ENCODE data around the gene ARHGEF3.

ARHGEF3 gene

DNA sequence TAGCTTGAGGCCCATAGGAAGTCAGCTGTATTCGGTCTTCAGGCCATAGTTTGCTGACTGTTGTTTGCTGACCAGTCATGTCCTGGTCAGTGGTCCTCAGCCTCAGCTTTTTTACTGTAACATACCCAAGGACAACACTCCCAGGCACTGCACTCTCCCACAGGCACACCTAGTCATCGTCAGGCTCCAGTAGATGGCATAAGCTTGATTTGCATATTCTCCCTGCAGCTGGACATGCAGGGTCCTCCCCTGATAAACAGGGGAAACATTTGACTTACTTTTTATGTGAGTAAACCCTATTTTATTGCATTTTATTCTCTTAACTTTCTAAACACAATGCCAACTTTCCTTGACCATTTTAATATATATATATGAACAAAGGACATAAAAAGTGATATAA, 22.9 kb downstream of the ARHGEF3 start:
- Mint-ChIP-seq H3K4me3 (no peak overlapping the region), H3K36me3 (peaks cover 16% of the 10 kb centered on the region), H3K27ac (peak overlapping the region; percentile 82), H3K9me3 (ENCODE audit: low read depth) (no peaks in the 10 kb centered on the region), H3K27me3 (no peaks in the 10 kb centered on the region), H3K4me1 (ENCODE audit: low read depth) (peaks cover 92% of the 10 kb centered on the region)

DNA sequence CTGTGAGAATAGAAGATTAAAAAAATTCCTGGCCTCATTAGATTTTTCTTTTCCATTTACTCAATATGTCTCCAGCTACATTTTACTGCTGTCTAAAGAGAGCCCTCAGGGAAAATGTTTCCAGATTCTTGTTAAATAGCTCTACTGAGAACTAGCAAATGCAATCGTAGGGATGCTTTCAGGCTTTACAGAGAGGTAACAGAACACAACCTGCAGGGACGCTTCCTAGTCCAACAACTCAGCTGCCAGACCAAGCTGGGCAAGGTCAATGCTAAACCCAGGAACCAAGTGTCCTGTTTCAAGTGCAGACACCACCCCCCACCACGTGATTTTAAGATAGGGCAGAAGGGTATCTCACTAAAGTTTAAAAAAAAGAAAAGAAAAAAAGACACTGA, 25.2 kb downstream of the ARHGEF3 start:
- Mint-ChIP-seq H3K9me3 (ENCODE audit: low read depth) (no peaks in the 10 kb centered on the region), H3K27me3 (no peaks in the 10 kb centered on the region), H3K27ac (peak overlapping the region; percentile 91), H3K4me3 (peak overlapping the region; percentile 60), H3K36me3 (peaks cover 22% of the 10 kb centered on the region), H3K4me1 (ENCODE audit: low read depth) (peaks cover 89% of the 10 kb centered on the region)

DNA sequence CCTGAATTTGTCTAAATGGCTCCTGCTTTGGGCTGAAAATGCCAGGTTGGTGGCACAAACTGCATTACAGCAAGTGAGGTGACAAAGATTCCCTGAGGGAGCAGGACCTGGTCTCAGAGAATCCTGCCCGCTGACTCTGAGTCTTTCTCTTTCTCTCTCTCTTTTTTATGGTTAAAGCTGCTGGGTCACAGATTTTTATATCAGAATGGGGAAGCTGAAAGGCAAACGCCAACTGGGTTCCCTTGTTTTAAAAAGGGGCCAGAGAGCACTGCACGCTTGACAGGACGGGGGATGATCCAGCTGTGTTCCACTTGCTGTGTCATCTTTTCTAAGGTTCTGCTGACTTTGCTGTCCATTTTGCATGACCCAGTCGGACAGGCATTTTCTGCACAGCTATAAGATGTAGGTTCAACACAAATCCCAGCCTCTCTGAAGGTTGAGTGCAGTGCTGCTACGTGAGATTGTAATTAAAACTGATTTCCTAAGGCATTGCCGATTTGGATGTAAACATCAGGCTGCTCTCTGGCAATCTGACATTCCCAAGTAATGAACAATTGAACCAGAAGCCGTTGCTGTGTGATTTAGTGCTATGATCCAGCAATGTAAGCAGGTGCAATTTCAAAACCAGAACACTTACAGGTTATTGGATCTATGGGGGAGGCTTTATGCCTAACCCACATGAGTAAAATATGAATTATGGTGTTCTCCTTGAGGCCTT, 25.8 kb downstream of the ARHGEF3 start:
- Mint-ChIP-seq H3K36me3 (peaks cover 25% of the 10 kb centered on the region), H3K9me3 (ENCODE audit: low read depth) (no peaks in the 10 kb centered on the region), H3K4me3 (peak overlapping the region; percentile 51), H3K27ac (peak overlapping the region; percentile 79), H3K27me3 (no peaks in the 10 kb centered on the region), H3K4me1 (ENCODE audit: low read depth) (peaks cover 91% of the 10 kb centered on the region)

DNA sequence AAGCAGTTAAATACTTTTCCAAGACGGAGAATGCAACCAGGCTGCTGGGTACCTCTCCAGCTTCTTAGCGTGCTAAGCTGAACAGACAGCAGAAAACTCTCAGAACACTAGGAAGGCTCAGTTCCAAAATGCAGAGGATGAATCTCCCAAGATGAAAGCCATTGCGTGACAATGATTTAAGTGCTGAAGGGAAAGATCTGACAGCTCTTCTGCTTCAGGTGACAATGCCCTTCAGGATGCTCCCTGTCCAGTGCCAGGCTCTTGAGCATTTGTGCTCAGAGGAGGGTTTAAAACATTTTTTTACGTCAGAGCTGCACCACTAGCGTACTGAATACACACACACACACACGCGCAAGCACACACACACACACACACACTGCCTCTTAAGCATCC, 26.3 kb downstream of the ARHGEF3 start:
- Mint-ChIP-seq H3K36me3 (peaks cover 20% of the 10 kb centered on the region), H3K27ac (peak overlapping the region; percentile 79), H3K27me3 (no peaks in the 10 kb centered on the region), H3K9me3 (ENCODE audit: low read depth) (no peaks in the 10 kb centered on the region), H3K4me3 (peak overlapping the region; percentile 13), H3K4me1 (ENCODE audit: low read depth) (peaks cover 88% of the 10 kb centered on the region)

DNA sequence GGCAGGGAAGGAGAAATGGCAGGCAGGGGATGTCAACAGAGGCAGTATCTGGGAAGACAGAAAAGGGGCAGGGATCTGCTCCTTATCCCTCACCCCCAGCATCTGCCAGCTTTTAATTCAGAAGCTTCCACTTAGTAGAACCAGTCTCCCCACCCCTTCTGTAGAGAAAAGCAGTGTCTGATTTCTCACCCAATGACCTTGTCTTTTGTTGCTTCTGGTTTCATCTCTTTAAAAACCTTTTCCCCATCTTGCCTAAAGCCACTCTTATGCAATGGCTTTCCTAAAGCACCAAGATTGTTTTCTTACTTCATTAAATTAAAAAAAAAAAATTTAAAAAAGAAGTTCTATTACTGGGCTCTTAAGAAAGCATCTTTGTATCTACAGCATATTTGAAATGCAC, 27.8 kb downstream of the ARHGEF3 start:
- Mint-ChIP-seq H3K4me1 (ENCODE audit: low read depth) (peaks cover 88% of the 10 kb centered on the region), H3K27me3 (no peaks in the 10 kb centered on the region), H3K4me3 (no peak overlapping the region), H3K9me3 (ENCODE audit: low read depth) (no peaks in the 10 kb centered on the region), H3K36me3 (peaks cover 17% of the 10 kb centered on the region), H3K27ac (peak overlapping the region; percentile 86)

DNA sequence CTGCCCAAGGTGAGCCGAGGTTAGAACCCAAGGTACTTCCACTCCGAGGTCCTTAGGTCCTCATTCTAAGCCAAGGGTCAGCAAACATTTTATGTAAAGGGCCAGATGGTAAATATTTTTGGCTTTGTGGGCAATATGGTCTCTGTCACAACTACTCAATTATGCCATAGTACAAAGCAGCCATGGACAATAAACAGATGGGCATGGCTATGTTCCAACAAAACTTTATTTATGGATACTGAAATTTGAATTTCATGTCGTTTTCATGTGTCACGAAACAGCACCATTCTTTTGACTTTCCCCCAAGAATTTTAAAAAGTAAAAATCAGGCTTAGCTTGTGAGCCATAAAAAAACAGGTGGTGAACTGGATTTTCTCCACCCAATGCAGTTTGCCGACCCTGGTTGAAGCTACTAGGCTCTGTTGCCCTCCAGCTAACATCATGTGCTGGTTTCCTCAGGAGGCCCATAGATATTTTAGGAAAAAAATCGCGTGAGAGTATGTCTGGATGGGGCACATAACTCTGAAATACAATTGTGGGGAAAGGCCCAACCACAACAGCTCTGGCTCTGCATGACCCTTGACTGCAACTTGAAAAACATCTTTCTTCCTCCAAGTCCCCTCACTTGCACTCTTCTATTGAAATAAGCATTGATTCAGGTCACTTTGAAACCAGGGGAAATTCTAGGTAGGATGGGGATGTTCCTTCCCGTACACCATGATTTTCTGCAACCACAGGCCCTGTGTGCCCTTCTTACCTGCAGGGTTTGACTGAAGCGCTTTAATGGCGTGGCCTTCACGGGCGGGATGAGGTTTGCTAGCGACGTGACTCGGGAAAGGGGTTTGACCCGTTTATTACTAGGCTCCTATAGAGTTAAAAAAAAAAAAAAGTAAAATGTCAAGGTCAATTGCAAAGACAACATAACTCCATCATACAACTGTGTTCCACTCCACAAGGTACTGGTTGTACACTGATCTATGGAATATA, 28.5 kb downstream of the ARHGEF3 start:
- peak overlapping the region; percentile 86 for H3K27ac Mint-ChIP-seq
- peaks cover 17% of the 10 kb centered on the region for H3K36me3 Mint-ChIP-seq

DNA sequence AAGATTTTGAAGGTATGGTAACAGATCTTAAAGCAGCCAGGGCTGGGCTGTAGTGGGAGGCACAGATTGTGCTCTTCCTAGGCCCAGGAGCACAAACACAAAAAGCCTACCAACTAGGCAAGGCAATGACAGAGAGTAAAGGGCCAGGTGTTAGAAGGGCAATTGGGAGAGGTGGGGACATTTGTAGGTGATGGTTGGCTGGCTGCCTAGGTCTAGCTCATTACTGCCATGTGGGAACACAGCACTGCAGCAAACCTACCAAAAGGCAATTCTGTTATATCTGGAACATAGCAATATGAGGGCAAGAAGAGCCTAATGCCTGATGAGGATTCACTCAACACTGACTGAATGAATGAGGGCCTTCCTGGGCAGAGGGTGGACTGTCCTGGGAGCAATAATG, 30.4 kb downstream of the ARHGEF3 start:
- Mint-ChIP-seq H3K27me3 (no peaks in the 10 kb centered on the region), H3K36me3 (peaks cover 17% of the 10 kb centered on the region), H3K4me3 (no peak overlapping the region), H3K27ac (peak overlapping the region; percentile 92), H3K9me3 (ENCODE audit: low read depth) (no peaks in the 10 kb centered on the region), H3K4me1 (ENCODE audit: low read depth) (peaks cover 75% of the 10 kb centered on the region)

More for the DNA sequence above, 28.5 kb downstream of the ARHGEF3 start:
- Mint-ChIP-seq H3K4me1 (ENCODE audit: low read depth) (peaks cover 87% of the 10 kb centered on the region), H3K9me3 (ENCODE audit: low read depth) (no peaks in the 10 kb centered on the region), H3K27me3 (no peaks in the 10 kb centered on the region), H3K4me3 (peak overlapping the region; percentile 6)

DNA sequence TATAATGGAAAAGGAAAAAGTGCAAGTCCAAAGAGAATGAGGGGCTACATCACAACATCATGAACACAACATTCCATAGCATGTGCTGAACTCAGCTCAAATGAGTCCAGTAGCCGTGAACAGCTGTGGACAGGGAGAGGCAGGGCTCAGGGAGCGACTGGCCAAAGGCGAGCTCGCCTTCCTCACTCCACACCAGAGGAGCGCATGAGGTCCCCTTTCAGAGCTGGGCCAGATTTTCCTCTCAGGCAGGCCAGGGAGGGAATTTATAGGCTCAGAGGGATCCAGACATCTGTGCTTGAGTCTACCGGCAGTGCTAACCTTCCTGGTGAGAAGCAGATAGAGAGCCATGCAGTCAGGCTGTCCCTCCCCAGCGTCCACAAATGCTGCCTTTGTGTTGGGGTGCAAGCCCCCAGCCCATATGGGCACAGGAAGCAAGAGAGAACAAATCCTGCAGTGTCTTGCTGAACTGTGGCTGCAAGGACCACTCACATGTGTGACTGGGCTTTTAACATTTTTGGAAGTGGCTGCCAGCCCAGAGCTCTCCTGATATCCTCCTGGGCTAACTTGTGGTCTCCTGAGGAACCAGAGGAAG, 32.5 kb downstream of the ARHGEF3 start:
- peaks cover 78% of the 10 kb centered on the region for H3K4me1 Mint-ChIP-seq (ENCODE audit: low read depth)
- peak overlapping the region; percentile 82 for H3K27ac Mint-ChIP-seq
- H3K36me3 Mint-ChIP-seq, result peaks cover 23% of the 10 kb centered on the region
- H3K27me3 Mint-ChIP-seq, result no peaks in the 10 kb centered on the region
- H3K4me3 Mint-ChIP-seq, result no peak overlapping the region
- H3K9me3 Mint-ChIP-seq (ENCODE audit: low read depth), result no peaks in the 10 kb centered on the region

DNA sequence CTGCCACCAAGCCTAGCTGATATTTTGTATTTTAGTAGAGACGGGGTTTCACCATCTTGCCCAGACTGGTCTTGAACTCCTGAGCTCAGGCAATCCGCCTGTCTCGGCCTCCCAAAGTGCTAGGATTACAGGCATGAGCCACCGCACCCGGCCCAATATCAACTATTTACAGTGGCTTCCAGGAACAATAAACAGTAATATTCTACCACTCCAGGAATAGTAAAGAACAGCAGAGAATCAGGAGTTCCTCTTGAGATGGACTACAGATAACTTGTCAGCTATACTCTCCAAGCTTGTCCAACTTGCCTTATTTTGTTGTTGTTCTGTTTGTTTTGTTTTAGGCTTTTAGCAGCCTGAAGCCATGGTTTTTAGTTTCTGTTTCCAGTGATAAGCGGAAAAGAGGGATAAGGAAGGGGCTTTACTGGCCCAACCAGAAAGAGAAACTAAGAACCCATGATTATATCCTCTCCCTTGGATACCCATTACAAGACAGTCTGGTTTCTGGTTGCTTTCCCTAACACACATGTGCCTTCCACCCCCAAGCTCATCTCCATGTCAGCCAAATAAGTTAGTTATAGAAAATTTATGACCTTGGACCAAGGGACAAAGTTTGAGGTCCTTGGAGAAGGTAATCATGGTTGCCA, 36.7 kb downstream of the ARHGEF3 start:
- Mint-ChIP-seq H3K9me3 (ENCODE audit: low read depth) (no peaks in the 10 kb centered on the region), H3K4me1 (ENCODE audit: low read depth) (peaks cover 84% of the 10 kb centered on the region), H3K36me3 (peaks cover 19% of the 10 kb centered on the region), H3K27ac (peak overlapping the region; percentile 91), H3K27me3 (no peaks in the 10 kb centered on the region), H3K4me3 (no peak overlapping the region)

DNA sequence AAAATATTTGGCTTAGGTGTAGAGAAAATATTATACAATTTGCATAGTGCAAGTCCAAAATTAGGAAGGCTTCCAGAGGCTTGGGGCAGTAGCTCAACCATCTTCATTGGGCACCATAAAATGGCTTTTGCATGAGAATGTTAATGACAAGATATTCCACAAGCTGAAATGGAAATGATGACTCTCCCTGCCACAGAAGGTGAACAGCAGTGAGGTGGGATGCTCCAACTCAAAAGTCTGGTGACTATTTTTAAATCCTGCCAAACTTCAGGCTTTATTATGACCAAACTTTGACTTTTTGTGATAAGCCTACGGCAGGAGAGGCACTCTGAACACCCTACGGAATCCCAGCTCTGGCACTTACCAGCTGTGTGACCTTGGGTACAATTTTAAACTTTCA, 37.6 kb downstream of the ARHGEF3 start:
- Mint-ChIP-seq H3K4me3 (peak overlapping the region; percentile 33), H3K27ac (peak overlapping the region; percentile 91), H3K27me3 (no peaks in the 10 kb centered on the region), H3K9me3 (ENCODE audit: low read depth) (no peaks in the 10 kb centered on the region), H3K4me1 (ENCODE audit: low read depth) (peaks cover 84% of the 10 kb centered on the region), H3K36me3 (peaks cover 23% of the 10 kb centered on the region)

DNA sequence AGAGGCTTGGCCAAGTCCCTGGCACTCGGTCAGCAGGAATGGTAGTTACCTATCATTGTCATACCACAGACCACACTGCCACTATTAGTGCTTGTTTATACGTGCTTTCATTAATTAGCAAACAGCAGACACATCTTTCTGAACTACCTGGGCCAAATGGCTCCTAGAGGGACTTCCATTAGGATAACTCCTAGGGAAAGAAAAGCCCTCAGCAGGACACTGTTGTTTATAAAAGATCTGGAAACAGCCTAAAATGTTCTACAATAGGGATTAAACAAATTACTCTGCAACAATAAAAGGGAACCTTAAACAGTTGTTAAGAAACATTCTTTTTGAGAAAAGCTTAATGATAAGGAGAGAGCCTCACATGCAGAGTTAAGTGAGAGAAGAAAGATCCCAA, 38.5 kb downstream of the ARHGEF3 start:
- H3K27me3 Mint-ChIP-seq, result no peaks in the 10 kb centered on the region
- no peaks in the 10 kb centered on the region for H3K9me3 Mint-ChIP-seq (ENCODE audit: low read depth)
- no peak overlapping the region for H3K4me3 Mint-ChIP-seq
- H3K36me3 Mint-ChIP-seq, result peaks cover 25% of the 10 kb centered on the region
- peak overlapping the region; percentile 88 for H3K27ac Mint-ChIP-seq
- H3K4me1 Mint-ChIP-seq (ENCODE audit: low read depth), result peaks cover 82% of the 10 kb centered on the region

DNA sequence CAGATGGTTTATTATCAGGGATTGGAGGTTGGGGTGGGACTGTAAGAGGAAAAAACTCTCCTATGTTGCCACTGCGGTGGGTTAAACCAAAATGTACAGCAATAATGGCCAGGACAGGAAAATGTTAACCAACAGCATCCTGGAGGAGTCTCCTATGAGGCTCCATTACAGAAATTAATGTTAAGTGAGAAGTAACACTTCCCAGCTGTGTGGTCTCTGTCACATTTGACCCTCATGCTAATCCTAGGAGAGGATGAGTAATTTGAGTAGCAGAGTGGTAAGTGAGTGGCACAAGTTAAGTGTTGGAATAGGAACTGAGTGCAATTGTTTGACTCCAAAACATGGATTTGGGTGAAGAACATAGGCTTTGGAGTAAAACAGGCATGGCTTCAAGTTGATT, 39.0 kb downstream of the ARHGEF3 start:
- H3K4me1 Mint-ChIP-seq (ENCODE audit: low read depth), result peaks cover 82% of the 10 kb centered on the region
- peaks cover 25% of the 10 kb centered on the region for H3K36me3 Mint-ChIP-seq
- H3K4me3 Mint-ChIP-seq, result peak overlapping the region; percentile 1
- no peaks in the 10 kb centered on the region for H3K27me3 Mint-ChIP-seq
- H3K9me3 Mint-ChIP-seq (ENCODE audit: low read depth), result no peaks in the 10 kb centered on the region
- peak overlapping the region; percentile 88 for H3K27ac Mint-ChIP-seq

DNA sequence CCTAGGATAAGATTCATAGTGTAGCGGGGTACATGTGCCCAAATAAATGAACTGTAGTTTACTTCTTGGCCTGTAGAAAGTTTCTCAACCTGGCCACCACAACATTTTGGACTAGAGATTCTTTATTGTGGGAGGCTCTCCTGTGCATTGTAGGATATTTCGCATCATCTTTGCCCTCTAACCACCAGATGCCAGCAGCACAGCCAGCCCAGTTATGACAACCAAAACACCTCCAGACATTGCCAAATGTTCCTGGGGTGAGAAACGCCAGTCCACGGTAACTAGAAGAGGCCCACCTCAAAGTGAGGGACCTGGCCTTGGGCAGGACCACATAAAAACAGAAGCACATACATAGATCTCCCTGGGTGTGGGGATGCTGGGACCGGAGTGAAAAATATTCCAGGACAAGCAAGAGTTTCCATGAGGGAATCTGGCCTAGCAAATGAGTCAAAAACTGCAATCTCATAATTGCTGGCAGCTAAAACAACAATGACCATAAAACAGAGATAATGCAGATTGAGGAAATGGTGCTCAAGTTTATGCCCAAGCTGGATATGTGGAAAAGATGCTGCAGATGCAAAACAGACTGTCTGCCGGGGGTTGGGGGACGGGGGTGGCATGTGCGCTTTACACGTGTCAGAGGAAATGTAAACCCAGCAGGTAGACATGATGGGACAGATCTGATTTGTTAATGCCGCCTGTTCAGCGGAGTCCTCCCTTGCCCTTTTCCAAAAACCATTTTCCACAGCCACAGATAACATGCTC, 39.7 kb downstream of the ARHGEF3 start:
- Mint-ChIP-seq H3K27me3 (no peaks in the 10 kb centered on the region), H3K27ac (peak overlapping the region; percentile 88), H3K4me3 (peak overlapping the region; percentile 14), H3K9me3 (ENCODE audit: low read depth) (no peaks in the 10 kb centered on the region), H3K36me3 (peaks cover 25% of the 10 kb centered on the region), H3K4me1 (ENCODE audit: low read depth) (peaks cover 85% of the 10 kb centered on the region)

DNA sequence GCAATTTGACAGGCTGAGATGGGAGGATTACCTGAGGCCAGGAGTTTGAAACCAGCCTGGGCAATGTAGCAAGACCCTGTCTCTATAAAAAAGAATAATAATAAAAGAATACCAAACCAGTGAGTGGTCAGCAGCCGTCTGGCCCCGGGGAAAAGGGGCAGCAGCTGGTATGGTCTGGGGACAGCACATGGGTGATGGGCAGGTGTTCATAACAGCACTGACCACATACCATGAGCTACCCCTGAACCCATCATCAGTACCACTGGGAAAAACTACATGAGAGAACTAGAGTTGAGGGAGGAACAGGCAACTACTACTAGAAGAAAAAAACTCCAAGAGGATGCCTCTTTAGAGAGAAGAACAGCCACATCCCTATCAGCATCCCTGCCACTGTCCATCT, 40.7 kb downstream of the ARHGEF3 start:
- Mint-ChIP-seq H3K27me3 (no peaks in the 10 kb centered on the region), H3K9me3 (ENCODE audit: low read depth) (no peaks in the 10 kb centered on the region), H3K27ac (peak overlapping the region; percentile 88), H3K4me3 (no peak overlapping the region), H3K4me1 (ENCODE audit: low read depth) (peaks cover 85% of the 10 kb centered on the region), H3K36me3 (peaks cover 27% of the 10 kb centered on the region)
